CMK (cell line): ENCODE data around the gene CCDC184.
"Not testable (repeated sequence)": the region's sequence is repeated elsewhere in the genome, so short reads cannot be mapped to it uniquely, and the experiment has no call there.

Source experiments
- DNase-seq: peaks from one replicate; pipeline ENCODE4 v3.0.0-alpha.2; 2010; ENCODE audit warnings: low read depth

Gene CCDC184

DNA sequence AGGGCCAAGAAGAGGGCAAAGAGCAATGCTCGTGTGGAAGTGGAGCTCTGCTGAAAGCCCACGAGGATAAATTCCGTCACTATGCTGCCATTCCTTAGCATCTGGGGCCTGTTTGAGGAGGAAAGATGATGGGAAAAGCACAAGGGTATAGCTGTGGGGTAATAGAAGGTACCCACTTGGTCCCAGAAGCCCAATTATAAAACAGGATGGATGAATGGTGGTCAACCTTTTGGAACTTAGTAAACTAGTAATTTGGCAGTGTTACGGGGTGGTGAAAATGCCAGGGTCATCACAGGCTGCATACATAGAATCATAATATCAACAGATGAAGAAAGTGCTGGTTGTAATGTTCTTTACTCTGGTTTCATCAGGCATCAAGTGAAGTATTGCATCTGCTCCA, 19.7 kb downstream of the CCDC184 start, which contains the start of gene OR10AD1:
TSS of gene OR10AD1 (minus strand) at position 101 of the 400 bp plus-strand sequence. CDS start at position 101, 0 bp downstream.
- no peak for DNase-seq

DNA sequence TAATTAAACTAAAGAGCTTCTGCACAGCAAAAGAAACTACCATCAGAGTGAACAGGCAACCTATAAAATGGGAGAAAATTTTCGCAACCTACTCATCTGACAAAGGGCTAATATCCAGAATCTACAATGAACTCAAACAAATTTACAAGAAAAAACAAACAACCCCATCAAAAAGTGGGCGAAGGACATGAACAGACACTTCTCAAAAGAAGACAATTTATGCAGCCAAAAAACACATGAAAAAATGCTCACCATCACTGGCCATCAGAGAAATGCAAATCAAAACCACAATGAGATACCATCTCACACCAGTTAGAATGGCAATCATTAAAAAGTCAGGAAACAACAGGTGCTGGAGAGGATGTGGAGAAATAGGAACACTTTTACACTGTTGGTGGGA, 26.1 kb downstream of the CCDC184 start:
- not testable (repeated sequence) for DNase-seq

DNA sequence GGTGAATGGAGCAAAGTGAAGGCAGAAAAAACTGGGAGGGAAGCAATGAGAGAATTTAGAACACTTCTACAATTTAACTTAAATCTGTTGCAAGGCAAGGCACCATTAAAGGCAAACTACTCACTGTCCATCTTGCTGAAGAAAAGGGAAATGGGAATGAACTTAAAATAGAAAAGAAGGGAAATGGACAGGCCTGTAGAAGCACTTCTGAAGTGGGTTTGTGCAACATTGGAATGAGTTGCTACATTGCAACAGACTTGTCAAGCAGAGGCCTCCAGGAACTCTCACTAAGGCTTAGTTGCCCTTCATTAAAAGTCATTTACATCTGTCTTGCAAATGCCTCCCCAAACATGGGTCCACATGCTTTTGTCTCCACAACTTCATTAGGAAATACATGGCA, 33.3 kb downstream of the CCDC184 start:
- no peak for DNase-seq

DNA sequence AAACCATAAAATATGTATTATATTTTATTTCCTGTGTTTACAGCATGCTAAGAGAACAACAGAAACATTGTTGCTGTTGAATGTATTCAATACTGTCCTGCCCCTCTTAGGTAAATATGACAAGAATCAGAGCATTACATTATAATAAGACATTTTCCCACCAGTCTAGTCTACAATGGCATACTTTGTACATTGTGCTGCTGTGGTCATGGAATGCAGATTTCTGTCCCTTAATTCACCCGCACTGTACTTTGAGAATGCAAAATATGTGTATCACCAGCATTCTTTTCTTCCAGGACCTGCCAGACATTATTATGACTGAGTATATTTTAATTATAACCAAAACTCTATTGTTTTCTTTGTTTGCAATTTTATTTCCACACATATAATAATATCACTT, 36.2 kb downstream of the CCDC184 start:
- no peak for DNase-seq

DNA sequence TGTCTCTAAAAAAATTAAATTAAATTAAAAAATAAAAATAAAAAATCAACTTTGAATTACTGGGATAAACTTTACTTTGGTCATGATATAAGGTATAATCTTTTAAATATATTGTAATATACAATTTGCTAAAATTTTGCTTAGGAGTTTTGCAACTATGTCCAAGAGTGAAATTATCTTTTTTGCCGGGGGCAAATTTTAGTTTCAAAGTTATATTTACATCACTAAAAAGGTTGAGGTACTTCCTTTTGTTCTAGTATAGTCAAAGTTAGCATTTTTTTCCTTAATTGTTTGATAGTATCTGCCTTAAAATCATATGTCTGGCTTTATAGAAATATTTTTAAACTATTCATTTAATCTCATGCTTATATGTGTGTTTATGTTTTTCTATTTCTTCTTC, 37.3 kb downstream of the CCDC184 start:
- DNase-seq = no peak

DNA sequence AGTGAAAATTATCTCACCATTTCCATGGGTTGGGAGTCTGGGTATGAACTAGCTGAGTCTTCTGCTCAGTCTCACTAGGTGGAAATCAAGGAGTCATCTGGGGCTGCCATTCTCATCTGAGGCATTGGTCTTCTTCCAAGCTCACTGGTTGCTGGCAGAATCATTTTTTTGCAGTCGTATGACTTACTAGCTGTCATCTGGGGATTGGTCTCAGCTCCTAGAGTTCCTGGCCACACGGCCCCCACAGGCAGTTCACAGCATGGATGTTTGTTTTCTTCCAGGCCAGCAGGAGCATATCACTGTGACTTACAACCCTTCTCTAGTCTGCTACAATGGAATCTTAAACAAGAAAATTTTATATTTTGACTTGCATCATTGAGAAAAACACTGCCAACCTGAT, 38.2 kb downstream of the CCDC184 start:
- DNase-seq = no peak

DNA sequence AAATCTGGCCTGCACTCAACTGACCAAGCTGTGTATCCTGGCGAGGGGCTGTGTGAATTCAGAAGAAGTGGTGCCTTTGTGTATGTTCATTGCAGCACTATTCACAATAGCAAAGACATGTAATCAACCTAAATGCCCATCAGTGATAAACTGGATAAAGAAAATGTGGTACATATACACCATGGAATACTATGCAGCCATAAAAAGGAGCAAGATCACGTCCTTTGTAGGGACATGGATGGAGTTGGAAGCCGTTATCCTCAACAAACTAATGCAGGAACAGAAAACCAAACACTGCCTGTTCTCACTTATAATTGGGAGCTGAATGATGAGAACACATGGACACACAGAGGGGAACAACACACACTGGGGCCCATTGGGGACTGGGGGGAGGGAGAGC, 41.1 kb downstream of the CCDC184 start:
- DNase-seq = not testable (repeated sequence)

DNA sequence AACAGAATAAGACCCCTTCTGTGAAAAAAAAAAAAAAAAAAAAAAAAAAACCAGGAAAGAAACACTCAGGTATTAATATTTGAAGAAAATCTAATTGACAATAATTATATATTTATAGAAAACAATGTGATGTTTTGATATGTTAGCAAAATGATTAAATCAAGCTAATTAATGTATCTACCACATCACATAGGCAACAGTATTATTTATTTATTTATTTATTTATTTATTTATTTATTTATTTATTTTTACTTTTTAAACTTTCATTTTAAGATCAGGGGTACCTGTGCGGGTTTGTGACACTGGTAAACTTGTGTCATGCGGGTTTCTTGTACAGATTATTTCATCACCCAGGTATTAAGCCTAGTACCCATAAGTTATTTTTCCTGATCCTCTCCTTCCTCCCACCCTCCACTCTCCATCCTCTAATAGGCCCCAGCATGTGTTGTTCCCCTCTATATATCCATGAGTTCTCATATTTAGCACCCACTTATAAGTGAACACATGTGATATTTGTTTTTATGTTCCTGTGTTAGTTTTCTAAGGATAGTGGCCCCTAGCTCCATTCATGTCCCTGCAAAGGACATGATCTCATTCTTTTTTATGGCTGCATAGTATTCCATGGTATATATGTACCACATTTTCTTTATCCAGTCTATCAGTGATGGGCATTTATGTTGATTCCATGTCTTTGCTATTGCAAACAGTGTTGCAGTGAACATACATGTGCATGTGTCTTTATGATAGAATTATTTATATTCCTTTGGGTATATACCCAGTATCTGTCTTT, 47.9 kb downstream of the CCDC184 start:
- DNase-seq = not testable (repeated sequence)
